Neural cell (in vitro differentiated cells): ENCODE results near the gene KANK4.

ENCODE experiments used
- EZH2 ChIP-seq: fragments of 200-600, 300-800 bp; shearing (Covaris generic), sonication (generic); IDR thresholded peaks from 2 replicates; pipeline ENCODE4 v1.6.1; 2014; ENCODE audit warnings: antibody characterized with exemption, low read length, borderline replicate concordance, mild to moderate bottlenecking; ENCODE audit not compliant: insufficient read depth, poor library complexity, severe bottlenecking
- RAD21 ChIP-seq: fragments of 450-650 bp; conservative IDR thresholded peaks from 2 replicates; pipeline ENCODE4 v1.6.1; 2014; ENCODE audit warnings: antibody characterized with exemption, mild to moderate bottlenecking, moderate library complexity
- TAF1 ChIP-seq: IDR thresholded peaks from 2 replicates; pipeline ENCODE4 v1.6.1; 2012; ENCODE audit warnings: low read depth
- TF ChIP-seq, protein P1 (sequence below): fragments of 450-650 bp; IDR thresholded peaks from 2 replicates; pipeline ENCODE4 v1.5.1; 2014; ENCODE audit warnings: antibody characterized with exemption, mild to moderate bottlenecking, moderate library complexity; ENCODE audit not compliant: poor library complexity, severe bottlenecking

DNA sequence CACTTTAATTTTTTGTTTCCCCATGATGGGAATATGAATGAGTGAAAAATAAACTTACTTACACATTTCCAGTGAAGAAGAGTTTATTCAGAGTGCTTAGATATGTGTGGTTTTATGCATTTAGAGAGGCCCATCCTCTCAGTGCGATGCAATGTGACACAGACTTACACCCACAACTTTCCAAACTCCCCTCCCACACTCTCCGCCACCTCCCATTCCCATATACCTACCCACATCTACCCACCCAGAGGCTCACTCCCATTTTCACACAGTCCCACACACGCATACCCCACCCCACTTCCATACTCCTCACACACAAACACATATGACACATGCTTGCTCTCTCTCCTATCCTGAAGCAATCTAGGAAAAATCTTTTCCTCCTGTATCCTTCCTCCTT lies 21.9 kb upstream of the KANK4 start:
- TF ChIP-seq RAD21 (no peak), EZH2 (no peak), TAF1 (no peak)
- TF ChIP-seq, protein P1, sequence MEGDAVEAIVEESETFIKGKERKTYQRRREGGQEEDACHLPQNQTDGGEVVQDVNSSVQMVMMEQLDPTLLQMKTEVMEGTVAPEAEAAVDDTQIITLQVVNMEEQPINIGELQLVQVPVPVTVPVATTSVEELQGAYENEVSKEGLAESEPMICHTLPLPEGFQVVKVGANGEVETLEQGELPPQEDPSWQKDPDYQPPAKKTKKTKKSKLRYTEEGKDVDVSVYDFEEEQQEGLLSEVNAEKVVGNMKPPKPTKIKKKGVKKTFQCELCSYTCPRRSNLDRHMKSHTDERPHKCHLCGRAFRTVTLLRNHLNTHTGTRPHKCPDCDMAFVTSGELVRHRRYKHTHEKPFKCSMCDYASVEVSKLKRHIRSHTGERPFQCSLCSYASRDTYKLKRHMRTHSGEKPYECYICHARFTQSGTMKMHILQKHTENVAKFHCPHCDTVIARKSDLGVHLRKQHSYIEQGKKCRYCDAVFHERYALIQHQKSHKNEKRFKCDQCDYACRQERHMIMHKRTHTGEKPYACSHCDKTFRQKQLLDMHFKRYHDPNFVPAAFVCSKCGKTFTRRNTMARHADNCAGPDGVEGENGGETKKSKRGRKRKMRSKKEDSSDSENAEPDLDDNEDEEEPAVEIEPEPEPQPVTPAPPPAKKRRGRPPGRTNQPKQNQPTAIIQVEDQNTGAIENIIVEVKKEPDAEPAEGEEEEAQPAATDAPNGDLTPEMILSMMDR, result no peak
